Measurements from ENCODE around the gene VCPKMT. TPM values are rescaled to one million over a fixed set of nuclear protein-coding genes. Genes with fewer than 3 reads are reported as not detected.

VCPKMT gene
- total and polyA plus RNA-seq, 7 donors: 1.8 to 8.2 (median 4.6) TPM

- Histone ChIP-seq H3K27me3 (ENCODE audit: insufficient read depth in 3 of 3, low read length in 2 of 3) (no peaks in the 10 kb centered on the region), H3K4me1 (no peaks in the 10 kb centered on the region), H3K4me3 (no peak overlapping the region), H3K36me3 (ENCODE audit: insufficient read depth in 1 of 2, low read depth in 1 of 2) (peaks cover 0 to 23% of the 10 kb centered on the region in 2 donors), H3K9me3 (no peaks in the 10 kb centered on the region), H3K27ac (no peak overlapping the region)
- no peak for DNase-seq
- no peak for TF ChIP-seq CTCF (IDR thresholded peaks at IDR 0.05)
- intact Hi-C loops (cut with DNase I): no loop called here
- 90 to 93% (median 92%) methylated on average over 2 of the region's 2 CpGs for WGBS, 3 donors
- ATAC-seq: no peak
Observed at GRCh38 chr14:50088117-50088515, 28.3 kb downstream of the VCPKMT start.

- intact Hi-C loops (cut with DNase I): no loop called here
- H3K27me3 ChIP-seq (ENCODE audit: insufficient read depth in 3 of 3, low read length in 2 of 3): no peaks in the 10 kb centered on the region
- 48 to 68% (median 61%) methylated on average over 1 of the region's 1 CpG for WGBS, 3 donors
- no peaks in the 10 kb centered on the region for H3K4me1 ChIP-seq
- no peak overlapping the region for H3K4me3 ChIP-seq
- no peak for ATAC-seq
- H3K36me3 ChIP-seq (ENCODE audit: insufficient read depth in 1 of 2, low read depth in 1 of 2): peaks cover 0 to 23% of the 10 kb centered on the region in 2 donors
- TF ChIP-seq CTCF (IDR thresholded peaks at IDR 0.05): no peak
- H3K9me3 ChIP-seq: no peaks in the 10 kb centered on the region
- no peak overlapping the region for H3K27ac ChIP-seq
- no peak for DNase-seq
Observed at GRCh38 chr14:50087341-50088116, 28.8 kb downstream of the VCPKMT start.

GRCh38 chr14:50086321-50086711, 30.1 kb downstream of the VCPKMT start:
- DNase-seq (no peak), ATAC-seq (no peak)
- intact Hi-C loops (cut with DNase I): no loop called here
- H3K27me3 ChIP-seq (ENCODE audit: insufficient read depth in 3 of 3, low read length in 2 of 3): no peaks in the 10 kb centered on the region
- H3K36me3 ChIP-seq (ENCODE audit: insufficient read depth in 1 of 2, low read depth in 1 of 2): peaks cover 0 to 14% of the 10 kb centered on the region in 2 donors
- TF ChIP-seq CTCF (IDR thresholded peaks at IDR 0.05): no peak
- H3K27ac ChIP-seq: no peak overlapping the region
- 90 to 93% (median 91%) methylated on average over 2 of the region's 2 CpGs for WGBS, 3 donors
- no peaks in the 10 kb centered on the region for H3K4me1 ChIP-seq
- H3K9me3 ChIP-seq: no peaks in the 10 kb centered on the region
- H3K4me3 ChIP-seq: no peak overlapping the region

- no peak for ATAC-seq
- no peaks in the 10 kb centered on the region for H3K27me3 ChIP-seq (ENCODE audit: insufficient read depth in 3 of 3, low read length in 2 of 3)
- no peak for TF ChIP-seq CTCF (IDR thresholded peaks at IDR 0.05)
- DNase-seq: no peak
- intact Hi-C loops (cut with DNase I): no loop called here
- no peak overlapping the region for H3K4me3 ChIP-seq
- WGBS, 3 donors: 82 to 85% (median 82%) methylated on average over 10 of the region's 10 CpGs
- H3K36me3 ChIP-seq (ENCODE audit: insufficient read depth in 1 of 2, low read depth in 1 of 2): peaks cover 0 to 14% of the 10 kb centered on the region in 2 donors
- no peaks in the 10 kb centered on the region for H3K9me3 ChIP-seq
- no peaks in the 10 kb centered on the region for H3K4me1 ChIP-seq
- H3K27ac ChIP-seq: no peak overlapping the region
Observed at GRCh38 chr14:50085570-50086320, 30.6 kb downstream of the VCPKMT start.

Data from psoas muscle (tissue), 8 donors.